HCT116 (cell line): ENCODE data around the gene FAM136A.

Source experiments
- ATF3 ChIP-seq: IDR thresholded peaks from 2 replicates; pipeline ENCODE4 v1.6.1; 2012
- CBX3 ChIP-seq: IDR thresholded peaks from 2 replicates; pipeline ENCODE4 v1.6.1; 2012; ENCODE audit warnings: low read depth
- ELF1 ChIP-seq: IDR thresholded peaks from 2 replicates; pipeline ENCODE4 v1.6.1; 2012; ENCODE audit warnings: low read depth, borderline replicate concordance
- EZH2phosphoT487 ChIP-seq: fragments of 200-600 bp; IDR thresholded peaks from 2 replicates; pipeline ENCODE4 v1.6.1; 2018; ENCODE audit warnings: antibody characterized with exemption, borderline replicate concordance
- FOSL1 ChIP-seq: IDR thresholded peaks from 2 replicates; pipeline ENCODE4 v1.6.1; 2012; ENCODE audit warnings: low read depth
- POLR2A ChIP-seq: IDR thresholded peaks from 2 replicates; pipeline ENCODE4 v1.7.0; 2011; ENCODE audit warnings: borderline replicate concordance; ENCODE audit not compliant: insufficient read depth, insufficient read length; ENCODE audit errors: extremely low read depth
- POLR2AphosphoS5 ChIP-seq: IDR thresholded peaks from 2 replicates; pipeline ENCODE4 v1.6.1; 2011; ENCODE audit warnings: mild to moderate bottlenecking, low read depth, low read length, moderate library complexity
- RAD21 ChIP-seq: IDR thresholded peaks from 2 replicates; pipeline ENCODE4 v1.6.1; 2012; ENCODE audit warnings: low read depth, mild to moderate bottlenecking
- REST ChIP-seq: IDR thresholded peaks from 2 replicates; pipeline ENCODE4 v1.6.1; 2012; ENCODE audit warnings: low read depth
- TCF7L2 ChIP-seq: IDR thresholded peaks from 2 replicates; pipeline ENCODE4 v1.7.0; 2011; ENCODE audit warnings: borderline replicate concordance, inconsistent platforms; ENCODE audit not compliant: insufficient read depth, insufficient read length; ENCODE audit errors: extremely low read depth
- YY1 ChIP-seq: IDR thresholded peaks from 2 replicates; pipeline ENCODE4 v1.6.1; 2011; ENCODE audit warnings: low read length, low read depth, moderate library complexity, mild to moderate bottlenecking; ENCODE audit not compliant: insufficient replicate concordance; ENCODE audit errors: extremely low read depth
- ZNF274 ChIP-seq: fragments of 200-500 bp; sonication (Bioruptor generic); IDR thresholded peaks from 2 replicates; pipeline ENCODE4 v1.6.1; 2014; ENCODE audit warnings: mild to moderate bottlenecking, low read depth, low read length, inconsistent platforms
- TF ChIP-seq, protein P1 (sequence below), 3 experiments: fragments of 200-600 bp in 1 of 3; sonication (generic) in 1 of 3; IDR thresholded peaks in 2 of 3; conservative IDR thresholded peaks in 1 of 3; 2 replicates each; pipeline ENCODE4 v1.5.1; 2012 to 2017; ENCODE audit warnings: low read depth in 2 of 3, low read length in 2 of 3, antibody characterized with exemption in 1 of 3, borderline replicate concordance in 1 of 3, control low read depth in 1 of 3, mild to moderate bottlenecking in 1 of 3, mixed read lengths in 1 of 3, mixed run types in 1 of 3, moderate library complexity in 1 of 3; ENCODE audit not compliant: insufficient read depth in 1 of 3

DNA sequence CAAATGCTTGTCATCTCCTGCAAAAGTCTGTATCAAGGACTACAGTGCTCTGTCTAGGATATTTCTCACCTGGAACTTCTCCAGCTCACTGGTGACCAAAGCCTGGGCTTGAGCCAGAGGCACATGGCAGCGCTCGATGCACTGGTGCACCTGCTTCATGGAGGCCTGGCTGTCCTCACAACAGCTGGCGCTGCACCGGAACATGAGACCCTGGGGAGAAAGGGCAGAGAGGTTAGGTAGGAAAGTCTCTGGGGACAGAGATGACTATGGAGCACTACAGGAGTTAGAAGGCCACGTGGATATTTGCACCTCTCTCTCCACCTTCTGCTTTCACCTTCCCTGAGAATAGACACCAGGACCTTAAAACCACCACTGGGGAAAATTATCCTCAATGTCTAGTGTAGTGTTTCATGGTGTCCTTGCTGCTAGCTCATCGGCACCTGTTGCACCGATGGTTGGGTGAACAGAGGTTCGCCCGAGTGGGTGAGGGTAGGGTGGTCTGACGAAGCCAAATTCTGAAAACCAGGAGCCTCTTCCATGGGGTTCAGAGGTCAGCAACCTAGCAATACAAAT, 1.0 kb downstream of the FAM136A start:
- TF ChIP-seq, protein P1, sequence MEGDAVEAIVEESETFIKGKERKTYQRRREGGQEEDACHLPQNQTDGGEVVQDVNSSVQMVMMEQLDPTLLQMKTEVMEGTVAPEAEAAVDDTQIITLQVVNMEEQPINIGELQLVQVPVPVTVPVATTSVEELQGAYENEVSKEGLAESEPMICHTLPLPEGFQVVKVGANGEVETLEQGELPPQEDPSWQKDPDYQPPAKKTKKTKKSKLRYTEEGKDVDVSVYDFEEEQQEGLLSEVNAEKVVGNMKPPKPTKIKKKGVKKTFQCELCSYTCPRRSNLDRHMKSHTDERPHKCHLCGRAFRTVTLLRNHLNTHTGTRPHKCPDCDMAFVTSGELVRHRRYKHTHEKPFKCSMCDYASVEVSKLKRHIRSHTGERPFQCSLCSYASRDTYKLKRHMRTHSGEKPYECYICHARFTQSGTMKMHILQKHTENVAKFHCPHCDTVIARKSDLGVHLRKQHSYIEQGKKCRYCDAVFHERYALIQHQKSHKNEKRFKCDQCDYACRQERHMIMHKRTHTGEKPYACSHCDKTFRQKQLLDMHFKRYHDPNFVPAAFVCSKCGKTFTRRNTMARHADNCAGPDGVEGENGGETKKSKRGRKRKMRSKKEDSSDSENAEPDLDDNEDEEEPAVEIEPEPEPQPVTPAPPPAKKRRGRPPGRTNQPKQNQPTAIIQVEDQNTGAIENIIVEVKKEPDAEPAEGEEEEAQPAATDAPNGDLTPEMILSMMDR (IDR thresholded peaks at IDR 0.05 in 2 of 3, conservative IDR thresholded peaks at IDR 0.05 in 1 of 3; ENCODE audit: borderline replicate concordance in 1 of 3, insufficient read depth in 1 of 3, low read depth in 2 of 3, low read length in 2 of 3) = no peak; a peak in 2 of 6 replicates
- TF ChIP-seq ZNF274 = no peak
- no peak for TF ChIP-seq FOSL1
- TF ChIP-seq POLR2A = no peak
- no peak for TF ChIP-seq ATF3
- no peak for TF ChIP-seq REST
- TF ChIP-seq TCF7L2 = no peak
- no peak for TF ChIP-seq YY1
- TF ChIP-seq RAD21 = no peak
- no peak for TF ChIP-seq ELF1
- no peak for TF ChIP-seq EZH2phosphoT487
- TF ChIP-seq CBX3 = no peak
- no peak for TF ChIP-seq POLR2AphosphoS5
